Posterior vena cava (tissue), 2 donors: ENCODE measurements around the gene TRAPPC2B. TPM values are rescaled to one million over a fixed set of nuclear protein-coding genes. Genes with fewer than 3 reads are reported as not detected.

Experiments used
- total RNA-seq, 2 donors: library from RNA; stranded (reverse); fragmentation: NEBNext Ultra II Directional; extraction: Animal tissue kit (Norgen Biotek cat#: 25700); gene quantifications; one replicate each; pipeline ENCODE4 v1.2.1, GENCODE V29; 2021
- donor health status: DM: yes; HTN: yes; CAD: no.
- donor health status: DM: yes; HTN: yes; CAD: no.

Gene TRAPPC2B
- total RNA-seq, 2 donors from 2014 or later, result 7.5 to 9.2 TPM

Other genes with a start within 250 kb of the TRAPPC2B start
- gene USP29, start 243.6 kb upstream of the TRAPPC2B start, total RNA-seq, result not detected
- gene ZIM3, start 218.3 kb upstream of the TRAPPC2B start, total RNA-seq, result not detected
- gene DUXA, start 196.1 kb upstream of the TRAPPC2B start, total RNA-seq, result under 1 TPM in 1 of 2 donors, not detected in 1; 0.38 TPM
- gene ZNF264, start 172.1 kb upstream of the TRAPPC2B start, total RNA-seq, result 10 to 100 TPM; 35.1 to 37.8 TPM
- gene AURKC, start 132.5 kb upstream of the TRAPPC2B start, total RNA-seq, result 1 to 10 TPM; 1.6 to 2.0 TPM
- gene ZNF805, start 122.9 kb upstream of the TRAPPC2B start, total RNA-seq, result 10 to 100 TPM; 12.9 to 15.5 TPM
- gene ZNF460, start 83.1 kb upstream of the TRAPPC2B start, total RNA-seq, result 10 to 100 TPM; 46.6 to 49.7 TPM
- gene ZNF543, start 43.1 kb upstream of the TRAPPC2B start, total RNA-seq, result 1 to 10 TPM; 5.0 to 6.8 TPM
- 1 to 10 TPM; 8.3 to 9.4 TPM for gene ZNF304, start 12.3 kb upstream of the TRAPPC2B start, total RNA-seq
- gene ZNF547, start within 50 bp of the TRAPPC2B start, total RNA-seq, result 1 to 10 TPM; 2.4 to 3.5 TPM
- gene ZNF548, start 26.3 kb downstream of the TRAPPC2B start, total RNA-seq, result 10 to 100 TPM; 16.4 to 18.7 TPM
- gene ZNF17, start 47.6 kb downstream of the TRAPPC2B start, total RNA-seq, result 10 to 100 TPM; 10.9 to 11.4 TPM
- 10 to 100 TPM in 1 of 2 donors, 1 to 10 TPM in 1; 7.1 to 10.2 TPM for gene ZNF749, start 71.8 kb downstream of the TRAPPC2B start, total RNA-seq
- gene VN1R1, start 93.6 kb downstream of the TRAPPC2B start, total RNA-seq, result 1 to 10 TPM in 1 of 2 donors, under 1 TPM in 1; 0.88 to 1.2 TPM
- gene ZNF772, start 114.0 kb downstream of the TRAPPC2B start, total RNA-seq, result 1 to 10 TPM; 6.3 to 8.1 TPM
- gene ZNF419, start 124.2 kb downstream of the TRAPPC2B start, total RNA-seq, result 1 to 10 TPM; 8.2 to 8.3 TPM
- gene ZNF773, start 136.4 kb downstream of the TRAPPC2B start, total RNA-seq, result 1 to 10 TPM; 5.7 to 7.2 TPM
- 1 to 10 TPM; 4.3 to 6.1 TPM for gene ZNF549, start 163.8 kb downstream of the TRAPPC2B start, total RNA-seq
- 1 to 10 TPM; 3.7 to 4.5 TPM for gene ZNF550, start 196.3 kb downstream of the TRAPPC2B start, total RNA-seq
- gene ZNF416, start 215.4 kb downstream of the TRAPPC2B start, total RNA-seq, result 1 to 10 TPM; 3.9 to 5.3 TPM
- 1 to 10 TPM; 4.5 to 5.0 TPM for gene ZIK1, start 220.6 kb downstream of the TRAPPC2B start, total RNA-seq
- gene ZNF530, start 236.3 kb downstream of the TRAPPC2B start, total RNA-seq, result 1 to 10 TPM; 1.6 to 2.4 TPM